OCI-M1 (cell line): Measurements from ENCODE around the gene CNOT3.
"Not testable (repeated sequence)": the region's sequence is repeated elsewhere in the genome, so short reads cannot be mapped to it uniquely, and the experiment has no call there.

ENCODE experiments used
- DNase-seq: peaks from one replicate; lab custom pipeline; 2025; lab: John Stamatoyannopoulos, UW

CNOT3 gene

DNA sequence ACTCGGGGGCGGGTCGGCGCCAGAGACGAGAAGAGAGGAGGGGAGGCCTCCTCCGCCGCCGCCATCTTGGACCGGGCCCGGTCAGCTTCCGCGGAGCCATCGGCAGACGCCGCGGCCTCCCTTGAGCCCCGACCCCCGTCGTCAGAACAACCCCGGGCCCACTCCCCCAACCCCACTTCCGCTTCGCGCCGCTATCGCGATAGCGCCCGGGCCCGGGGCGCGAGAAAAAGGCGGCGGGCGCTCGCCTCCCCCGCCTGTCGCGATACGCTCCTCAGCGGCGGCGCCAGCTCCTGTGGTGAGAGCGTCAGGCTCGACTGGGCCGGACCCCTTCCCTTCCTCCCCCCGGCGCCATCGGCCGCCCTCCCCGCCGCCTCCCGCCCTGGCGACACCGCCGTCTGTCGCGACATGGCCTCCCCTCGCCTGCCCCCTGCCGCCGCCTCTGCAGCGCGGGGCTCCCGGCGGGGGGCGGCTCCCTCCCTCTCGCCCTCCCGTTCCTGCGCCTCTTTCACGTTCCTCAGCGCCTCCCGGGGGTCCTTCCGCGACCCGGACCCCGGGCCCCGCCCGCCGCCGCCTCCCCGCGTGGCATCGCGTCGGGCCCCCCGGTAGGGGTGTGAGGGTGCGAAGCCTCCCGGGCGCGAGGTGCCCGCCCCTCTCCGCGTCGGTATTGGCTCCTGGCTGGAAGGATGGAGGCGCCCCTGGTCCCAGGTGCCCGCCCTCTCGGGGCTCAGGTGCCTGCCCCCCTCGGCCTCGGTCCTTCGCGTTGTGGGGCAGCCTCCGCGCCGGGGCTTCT is at the start of gene CNOT3:
Gene CNOT3, plus strand, starts transcription at position 64 of the 790 bp plus-strand sequence. CDS start 5,217 bp downstream, outside the sequence.
- no peak for DNase-seq

GRCh38 chr19:54094426-54095000 is 43.0 kb upstream of the CNOT3 start:
- DNase-seq: no peak

DNA sequence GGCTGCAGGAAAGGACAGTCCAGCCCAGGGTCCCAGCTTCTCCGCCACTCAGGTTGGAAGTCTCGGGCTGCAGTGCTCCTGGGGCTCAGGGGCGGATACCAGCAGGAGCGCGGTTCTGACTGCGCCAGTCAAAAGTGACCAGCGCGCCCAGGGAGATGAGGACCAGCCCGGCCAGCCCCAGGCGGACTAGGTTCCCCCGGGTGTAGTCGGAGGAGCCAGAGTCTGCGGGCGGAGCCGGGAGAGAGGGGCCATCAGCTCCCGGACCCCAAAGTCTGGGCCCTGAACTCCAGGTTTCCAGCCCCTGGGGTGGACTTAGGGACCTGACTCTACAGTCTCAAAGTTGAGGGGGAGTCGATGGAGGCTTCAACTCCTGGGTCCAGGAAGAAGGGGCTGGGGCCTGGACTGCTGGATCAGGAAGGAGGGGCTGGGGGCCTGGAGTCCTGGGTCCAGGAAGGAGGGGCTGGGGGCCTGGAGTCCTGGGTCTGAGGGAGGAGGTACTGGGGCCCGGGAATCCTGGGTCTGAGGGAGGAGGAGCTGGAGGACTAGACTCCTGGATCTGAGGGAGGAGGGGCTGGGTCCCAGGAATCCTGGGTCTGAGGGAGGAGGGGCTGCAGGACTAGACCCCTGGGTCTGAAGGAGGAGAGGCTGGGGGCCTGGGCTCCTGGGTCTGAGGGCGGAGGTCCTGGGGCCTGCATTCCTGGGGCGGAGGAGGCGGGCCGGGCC is 42.3 kb upstream of the CNOT3 start:
- no peak for DNase-seq

DNA sequence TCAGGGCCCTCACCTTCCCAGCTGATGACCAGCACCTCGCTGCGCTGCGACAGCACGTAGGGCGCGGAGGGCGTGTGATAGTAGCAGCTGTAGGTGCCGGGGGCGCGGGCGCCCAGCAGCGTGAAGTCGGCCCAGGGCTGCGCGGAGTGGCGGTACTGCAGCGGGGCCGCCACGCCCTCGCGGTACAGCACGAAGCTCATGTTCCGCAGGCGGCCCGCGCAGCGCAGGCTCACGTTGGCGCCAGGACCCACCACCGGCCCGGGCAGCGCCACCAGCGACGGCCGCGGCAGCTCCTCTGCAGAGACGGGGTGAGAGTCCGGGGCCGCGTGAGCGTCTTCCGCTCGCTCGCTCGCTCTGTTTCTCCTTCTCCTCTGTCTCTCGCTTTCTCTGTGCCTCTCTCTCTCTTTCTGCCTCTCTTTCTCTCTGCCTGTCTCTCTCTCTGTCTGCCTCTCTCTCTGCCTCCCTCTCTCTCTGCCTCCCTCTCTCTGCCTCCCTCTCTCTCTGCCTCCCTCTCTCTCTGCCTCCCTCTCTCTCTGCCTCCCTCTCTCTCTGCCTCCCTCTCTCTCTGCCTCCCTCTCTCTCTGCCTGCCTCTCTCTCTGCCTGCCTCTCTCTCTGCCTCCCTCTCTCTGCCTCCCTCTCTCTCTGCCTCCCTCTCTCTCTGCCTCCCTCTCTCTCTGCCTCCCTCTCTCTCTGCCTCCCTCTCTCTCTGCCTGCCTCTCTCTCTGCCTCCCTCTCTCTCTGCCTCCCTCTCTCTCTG is 41.5 kb upstream of the CNOT3 start:
- DNase-seq: peak; percentile 21

DNA sequence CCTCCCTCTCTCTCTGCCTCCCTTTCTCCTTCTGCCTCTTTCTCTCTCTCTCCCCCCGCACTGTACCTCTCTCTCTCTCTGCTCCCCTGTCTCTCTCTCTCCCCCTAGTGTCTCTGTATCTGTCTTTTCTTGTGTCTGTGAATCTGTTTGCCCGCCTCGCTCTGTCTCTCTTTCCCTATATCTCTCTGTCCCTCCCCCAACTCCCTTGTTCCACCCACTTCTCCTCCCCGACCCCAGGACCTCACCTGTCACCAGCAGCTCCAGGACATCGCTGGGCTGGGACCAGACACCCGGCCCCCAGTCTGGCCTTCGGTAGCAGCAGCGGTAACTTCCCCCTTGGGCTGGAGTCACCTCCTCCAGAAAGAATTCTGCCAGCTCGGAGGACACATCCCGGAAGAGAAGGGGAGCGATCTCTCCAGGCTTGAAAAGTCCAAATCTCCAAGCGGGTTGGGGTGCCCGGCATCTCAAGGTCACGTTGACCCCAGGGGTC is 40.9 kb upstream of the CNOT3 start:
- peak; percentile 42 for DNase-seq

- DNase-seq: no peak
Measured at GRCh38 chr19:54099190-54099902, 38.2 kb upstream of the CNOT3 start.

DNA sequence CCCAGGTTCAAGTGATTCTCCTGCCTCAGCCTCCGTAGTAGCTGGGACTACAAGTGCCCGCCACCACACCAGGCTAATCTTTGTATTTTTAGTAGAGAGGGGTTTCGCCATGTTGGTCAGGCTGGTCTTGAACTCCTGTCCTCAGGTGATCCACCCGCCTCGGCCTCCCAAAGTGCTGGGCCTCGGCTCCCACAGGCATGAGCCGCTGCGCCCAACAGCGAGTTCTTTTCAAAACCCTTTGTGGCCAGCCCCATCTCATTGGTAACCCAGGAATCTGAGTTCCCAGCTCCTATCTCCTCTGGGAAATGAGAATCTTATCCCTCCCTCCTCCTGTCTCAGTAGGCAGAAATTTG is 37.7 kb upstream of the CNOT3 start:
- DNase-seq: not testable (repeated sequence)

- peak; percentile 58 for DNase-seq
Measured at GRCh38 chr19:54100561-54100960, 37.0 kb upstream of the CNOT3 start, which contains the start of gene OSCAR. TSS of gene OSCAR (minus strand) at chr19:54100803. CDS start at chr19:54100792, 11 bp downstream.

DNA sequence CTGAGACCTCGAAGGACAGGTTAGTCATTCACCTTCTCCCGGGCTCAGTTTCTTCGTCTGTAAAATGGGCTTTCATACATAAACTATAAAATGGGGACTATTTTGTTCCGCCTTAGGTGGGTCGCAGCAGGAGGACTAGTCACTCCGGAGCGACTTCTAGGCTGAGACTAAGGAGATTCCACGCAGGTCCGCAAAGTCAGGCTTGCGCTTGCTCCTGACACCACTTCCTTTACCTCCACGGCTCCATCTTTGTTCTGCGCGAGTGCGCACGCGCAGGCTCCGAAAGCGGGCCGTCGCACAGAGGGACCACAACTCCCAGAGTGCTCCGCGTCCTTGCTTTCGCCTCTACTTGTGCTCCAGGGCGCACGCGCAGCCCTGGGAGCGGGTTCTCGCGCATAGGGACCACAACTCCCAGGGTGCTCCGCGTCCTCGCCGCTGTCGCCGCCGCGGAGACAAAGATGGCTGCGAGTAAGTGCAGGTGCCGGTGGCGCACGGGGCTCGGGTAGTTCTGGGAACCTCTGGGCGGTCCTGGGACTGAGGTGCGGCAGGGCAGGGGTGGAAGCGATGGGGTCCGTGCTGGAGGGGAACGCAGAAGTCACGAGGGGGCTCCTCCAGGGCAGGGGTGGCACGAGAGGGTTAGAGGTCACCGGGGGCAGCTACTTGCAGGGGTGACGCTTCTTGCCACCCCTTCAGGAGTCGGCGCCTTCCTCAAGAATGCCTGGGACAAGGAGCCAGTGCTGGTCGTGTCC is 35.0 kb upstream of the CNOT3 start, which contains the start of gene NDUFA3:
Gene NDUFA3, plus strand, starts transcription at position 435 of the 749 bp plus-strand sequence. Its CDS starts 24 bp downstream, at position 459.
- DNase-seq: peak; percentile 99

DNA sequence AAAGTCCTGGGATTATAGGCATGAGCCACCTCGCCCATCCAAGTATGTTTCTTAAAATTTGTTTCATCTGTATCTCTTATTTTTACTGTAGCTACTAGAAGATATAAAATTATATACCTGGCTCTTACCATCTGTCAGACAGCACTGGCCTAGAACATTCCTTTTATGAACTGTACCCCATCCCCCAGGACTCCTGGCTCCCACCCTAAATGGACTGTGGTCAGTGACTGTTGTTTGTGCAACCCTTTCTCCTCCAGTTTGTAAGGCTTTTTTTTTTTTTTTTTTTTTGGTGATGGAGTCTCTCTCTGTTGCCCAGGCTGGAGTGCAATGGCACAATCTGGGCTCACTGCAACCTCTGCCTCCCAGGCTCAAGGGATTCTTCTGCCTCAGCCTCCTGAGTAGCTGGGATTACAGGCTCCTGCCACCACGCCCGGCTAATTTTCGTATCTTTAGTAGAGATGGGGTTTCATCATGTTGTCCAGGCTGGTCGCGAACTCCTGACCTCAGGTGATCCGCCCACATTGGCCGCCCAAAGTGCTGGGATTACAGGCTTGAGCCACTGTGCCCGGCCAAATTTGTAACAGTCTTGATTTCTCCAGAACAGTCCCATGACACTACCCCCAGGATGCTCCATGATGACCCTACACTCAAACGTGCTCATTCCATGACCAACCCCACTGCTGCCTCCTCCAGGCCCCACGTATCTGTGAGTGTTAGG is 32.4 kb upstream of the CNOT3 start:
- no peak for DNase-seq

GRCh38 chr19:54105796-54106195 is 31.8 kb upstream of the CNOT3 start:
- DNase-seq: no peak

DNA sequence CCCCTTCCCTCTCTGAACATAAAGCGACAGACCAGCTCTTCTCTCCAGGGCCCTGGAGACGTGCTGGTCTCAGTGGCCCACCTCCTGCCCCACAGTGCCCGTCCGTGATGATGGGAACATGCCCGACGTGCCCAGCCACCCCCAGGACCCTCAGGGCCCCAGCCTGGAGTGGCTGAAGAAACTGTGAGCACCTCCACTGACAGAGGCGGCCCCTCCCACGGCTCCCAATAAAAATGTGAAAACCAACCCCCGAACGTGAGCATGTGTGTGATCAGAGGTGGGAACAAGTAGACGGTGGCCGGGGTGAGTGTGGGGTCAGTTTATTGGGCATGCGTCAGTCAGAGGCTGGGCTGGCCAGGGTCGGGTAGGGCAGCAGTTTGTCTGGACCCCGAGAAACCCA is 30.8 kb upstream of the CNOT3 start:
- DNase-seq: no peak

- no peak for DNase-seq
Measured at GRCh38 chr19:54107876-54108490, 29.6 kb upstream of the CNOT3 start.

DNA sequence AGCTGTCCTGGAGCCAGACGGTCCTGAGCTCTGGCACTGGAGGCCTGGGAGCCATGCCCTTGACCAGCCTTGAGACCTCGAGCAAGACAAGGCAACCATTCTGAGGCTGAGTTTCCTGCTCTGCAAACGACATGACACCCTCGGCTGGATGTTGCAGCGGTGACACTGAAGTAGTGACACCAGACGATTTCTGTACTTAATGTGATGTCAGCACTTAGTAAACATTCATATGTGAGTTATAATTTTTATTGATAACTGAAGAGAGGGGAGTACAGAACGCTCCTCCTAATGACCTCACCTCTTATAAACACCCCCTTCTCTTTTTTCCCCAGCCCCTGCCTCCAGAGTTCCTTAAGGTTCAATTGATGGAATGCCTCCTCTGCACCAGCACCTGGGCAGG is 29.1 kb upstream of the CNOT3 start:
- no peak for DNase-seq

DNA sequence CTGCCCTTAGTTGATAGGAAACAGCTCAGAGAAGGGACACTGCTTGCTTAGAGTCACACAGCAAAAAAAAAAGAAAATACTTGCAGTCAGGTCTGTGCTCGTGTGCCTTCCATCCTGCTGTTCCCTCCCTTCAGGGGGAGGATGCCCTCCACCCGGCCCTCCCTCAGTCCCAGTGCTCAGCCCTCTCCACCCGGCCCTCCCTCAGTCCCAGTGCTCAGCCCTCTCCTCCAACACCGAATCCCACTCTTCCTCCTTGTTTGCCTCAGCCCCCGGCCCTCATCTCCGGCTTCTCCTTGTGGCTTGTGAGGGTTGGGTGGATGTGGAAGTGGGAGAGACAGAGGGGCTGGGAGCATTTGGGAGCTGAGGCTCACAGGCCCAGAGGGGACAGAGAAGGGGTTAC is 27.9 kb upstream of the CNOT3 start:
- no peak for DNase-seq

DNA sequence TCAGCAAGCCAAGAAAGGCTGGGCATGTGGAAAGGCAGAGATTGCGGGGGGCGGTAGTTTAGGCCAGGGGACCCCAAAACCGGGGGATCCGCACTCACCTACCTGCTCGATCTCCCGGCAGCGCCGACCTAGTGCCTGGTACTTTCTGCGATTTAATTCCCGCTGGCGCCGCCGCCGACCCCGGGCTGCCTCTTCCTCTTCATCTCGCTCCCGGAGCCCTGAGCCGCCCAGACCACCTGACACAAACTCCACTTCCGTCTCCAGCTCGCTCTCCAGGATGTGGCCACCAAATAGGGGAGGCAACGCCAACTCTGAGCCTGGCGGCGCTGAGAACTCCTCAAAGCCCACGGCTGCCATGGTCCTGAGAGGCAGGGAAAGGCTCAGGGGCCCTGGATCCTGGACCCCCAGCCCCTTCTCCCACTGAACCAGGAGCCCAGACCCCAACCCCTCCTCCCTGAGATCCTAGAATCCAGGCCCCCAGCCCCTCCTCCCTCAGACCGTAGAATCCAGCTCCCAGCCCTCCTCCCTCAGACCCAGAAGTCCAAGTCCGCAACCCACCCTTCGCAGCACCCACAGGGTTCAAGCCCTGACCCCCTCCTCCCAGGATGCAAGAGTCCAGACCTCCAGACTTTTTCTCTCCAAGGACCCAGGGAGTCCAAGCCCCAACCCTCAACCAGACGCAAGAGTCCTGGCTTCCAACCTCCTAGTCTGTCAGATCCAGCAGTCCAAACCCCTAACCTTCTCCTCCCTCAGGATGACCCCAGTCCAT is 23.0 kb upstream of the CNOT3 start:
- peak; percentile 71 for DNase-seq

DNA sequence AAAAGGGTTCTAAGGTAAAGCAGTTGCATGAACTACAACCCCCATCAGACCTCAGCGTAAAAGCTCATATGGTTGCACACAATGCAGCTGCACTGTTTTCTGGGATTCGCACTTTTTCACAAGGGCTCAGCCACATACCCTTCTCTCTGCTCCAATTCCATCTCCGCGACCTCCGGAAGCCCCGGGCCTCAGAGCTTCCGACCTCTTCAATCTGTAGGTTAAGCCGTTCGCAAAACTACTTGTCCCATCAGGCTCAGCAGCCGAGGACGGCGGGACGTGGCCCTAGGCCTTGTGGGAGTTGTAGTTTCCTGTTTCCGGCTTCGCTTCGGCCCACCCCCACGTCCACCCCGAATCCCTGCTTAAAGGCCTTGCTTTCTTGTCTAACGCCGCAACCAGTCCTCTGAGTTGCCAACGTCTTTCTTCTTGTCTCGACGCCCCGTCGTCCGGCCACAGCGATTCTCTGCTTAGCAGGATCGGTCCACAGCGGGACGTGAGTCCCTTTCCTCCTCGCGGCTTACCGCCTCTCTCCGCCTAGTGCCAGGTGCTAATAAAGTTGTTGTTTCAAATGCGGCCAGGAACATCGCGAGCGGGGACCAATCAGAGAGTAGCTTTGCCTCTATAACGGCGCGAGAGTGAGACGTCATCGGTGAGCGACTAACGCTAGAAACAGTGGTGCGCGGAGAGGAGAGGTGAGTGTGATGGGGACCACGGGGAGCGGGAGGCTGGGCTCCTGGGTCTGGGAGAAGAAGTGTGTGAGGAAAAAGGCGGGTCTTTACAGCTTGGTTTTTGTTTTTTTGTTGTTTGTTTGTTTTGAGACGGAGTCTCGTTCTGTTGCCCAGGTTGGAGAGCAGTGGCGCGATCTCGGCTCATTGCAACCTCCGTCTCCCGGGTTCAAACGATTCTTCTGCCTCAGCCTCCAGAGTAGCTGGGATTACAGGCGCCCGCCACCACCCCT is 22.2 kb upstream of the CNOT3 start, which contains the start of the genes PRPF31 and TFPT:
Gene PRPF31, plus strand, starts transcription at position 646 of the 955 bp plus-strand sequence. CDS start 2,525 bp downstream, outside the sequence.
Gene TFPT, minus strand, starts transcription at position 549 of the 955 bp plus-strand sequence. Its CDS starts 388 bp downstream, at position 161.
- peak; percentile 99 for DNase-seq
